ENCODE measurements around the gene UBE2Q2.

Gene UBE2Q2

DNA sequence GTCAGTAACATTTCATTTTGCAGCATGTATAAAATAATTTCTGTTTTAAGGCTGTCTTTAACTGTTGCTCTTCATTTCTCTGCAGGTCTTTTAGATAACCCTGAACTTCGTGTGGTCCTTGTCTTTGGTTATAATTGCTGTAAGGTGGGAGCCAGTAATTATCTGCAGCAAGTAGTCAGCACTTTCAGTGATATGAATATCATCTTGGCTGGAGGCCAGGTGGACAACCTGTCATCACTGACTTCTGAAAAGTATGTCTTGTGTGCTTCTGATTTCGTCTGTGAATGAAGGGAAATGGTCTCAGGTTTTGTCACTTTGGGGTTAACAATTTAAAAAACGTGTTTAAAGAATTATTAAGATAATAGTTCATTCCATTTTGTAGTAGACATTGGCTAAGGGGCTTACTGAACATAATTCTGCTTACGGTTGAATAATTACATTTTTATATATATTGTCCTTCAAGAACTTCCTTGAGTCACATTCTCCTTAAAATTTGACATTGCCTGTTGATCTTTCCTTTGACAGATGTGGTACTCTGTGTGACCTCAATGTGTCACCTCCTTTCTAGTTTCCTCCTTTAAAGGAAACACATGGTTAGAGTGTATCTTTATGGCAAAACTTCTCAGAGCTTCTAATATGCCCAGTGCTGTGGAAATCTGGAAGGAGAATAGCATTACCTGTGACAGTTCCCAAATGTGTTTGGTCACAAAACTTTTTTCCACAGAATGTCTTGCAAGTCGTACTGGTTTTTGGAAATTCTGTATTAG lies 86.7 kb downstream of the UBE2Q2 start:
- Histone ChIP-seq H4K91ac (ENCODE audit: low read depth, low read length) (no peak overlapping the region), H3K79me2 (ENCODE audit: control insufficient read depth, insufficient read depth, low read length, poor library complexity) (peaks cover 2% of the 10 kb centered on the region), H3K27me3 (ENCODE audit: insufficient read depth, low read length) (no peaks in the 10 kb centered on the region), H3K9me3 (ENCODE audit: insufficient read depth, low read depth, low read length) (no peaks in the 10 kb centered on the region), H3K36me3 (ENCODE audit: control insufficient read depth in 1 of 2, insufficient read depth in 2 of 2, low read length in 2 of 2) (peaks cover 3 to 13% of the 10 kb centered on the region in 2 experiments), H3K4ac (ENCODE audit: low read depth, low read length) (no peak overlapping the region), H3K4me2 (ENCODE audit: low read length) (no peak overlapping the region), H3K9ac (ENCODE audit: low read length) (no peak overlapping the region), H3K27ac (ENCODE audit: low read depth, low read length) (no peak overlapping the region), H3K4me1 (ENCODE audit: control insufficient read depth in 1 of 2, insufficient read depth in 2 of 2, low read length in 2 of 2) (no peaks in the 10 kb centered on the region), H2BK5ac (ENCODE audit: low read depth, low read length, poor library complexity) (no peak overlapping the region), H3K4me3 (ENCODE audit: low read depth, low read length) (no peak overlapping the region), H4K8ac (ENCODE audit: low read depth, low read length) (no peak overlapping the region), H3K79me1 (ENCODE audit: low read length) (no peaks in the 10 kb centered on the region), H2BK120ac (ENCODE audit: insufficient read depth, low read length, poor library complexity) (no peak overlapping the region), H2AK5ac (ENCODE audit: low read length) (no peak overlapping the region), H4K12ac (ENCODE audit: low read depth, low read length) (no peak overlapping the region), H2AFZ (ENCODE audit: insufficient read depth, low read length, poor library complexity) (no peak overlapping the region), H3K14ac (ENCODE audit: low read length) (no peak overlapping the region), H3K23ac (ENCODE audit: low read length) (no peak overlapping the region), H3K18ac (ENCODE audit: low read length) (no peak overlapping the region), H2BK12ac (ENCODE audit: low read length) (no peak overlapping the region)
- WGBS (ENCODE audit: extremely low coverage, insufficient coverage, insufficient read length): no CpG with 5 or more reads among the region's 5 CpGs
- no peak for DNase-seq

DNA sequence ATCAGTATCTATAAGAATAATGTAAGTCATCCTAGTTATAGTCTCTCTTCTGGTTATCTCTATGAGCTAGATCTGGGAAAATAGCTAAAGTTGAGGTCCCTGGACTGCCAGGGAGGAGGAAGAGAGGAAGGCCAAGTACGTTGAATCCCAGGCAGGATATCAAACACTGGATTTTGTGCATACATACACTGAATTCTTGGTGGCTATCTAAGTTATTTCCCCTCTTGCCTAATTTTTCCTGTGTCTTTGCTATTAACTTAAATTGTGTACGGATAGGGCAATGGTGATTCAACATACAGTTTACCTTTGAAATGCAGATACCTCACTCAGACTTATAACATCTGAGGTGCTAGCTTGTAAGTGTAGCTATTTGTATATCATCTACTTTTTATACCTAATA lies 87.6 kb downstream of the UBE2Q2 start:
- Histone ChIP-seq H3K27me3 (ENCODE audit: insufficient read depth, low read length) (no peaks in the 10 kb centered on the region), H2BK5ac (ENCODE audit: low read depth, low read length, poor library complexity) (no peak overlapping the region), H3K23ac (ENCODE audit: low read length) (no peak overlapping the region), H3K27ac (ENCODE audit: low read depth, low read length) (no peak overlapping the region), H2AFZ (ENCODE audit: insufficient read depth, low read length, poor library complexity) (no peak overlapping the region), H2BK12ac (ENCODE audit: low read length) (no peak overlapping the region), H3K9me3 (ENCODE audit: insufficient read depth, low read depth, low read length) (no peaks in the 10 kb centered on the region), H3K79me1 (ENCODE audit: low read length) (no peaks in the 10 kb centered on the region), H2BK120ac (ENCODE audit: insufficient read depth, low read length, poor library complexity) (no peak overlapping the region), H3K4me3 (ENCODE audit: low read depth, low read length) (no peak overlapping the region), H3K4me1 (ENCODE audit: control insufficient read depth in 1 of 2, insufficient read depth in 2 of 2, low read length in 2 of 2) (no peaks in the 10 kb centered on the region), H4K12ac (ENCODE audit: low read depth, low read length) (no peak overlapping the region), H4K91ac (ENCODE audit: low read depth, low read length) (no peak overlapping the region), H3K4me2 (ENCODE audit: low read length) (no peak overlapping the region), H3K36me3 (ENCODE audit: control insufficient read depth in 1 of 2, insufficient read depth in 2 of 2, low read length in 2 of 2) (peaks cover 3 to 13% of the 10 kb centered on the region in 2 experiments), H3K14ac (ENCODE audit: low read length) (no peak overlapping the region), H3K79me2 (ENCODE audit: control insufficient read depth, insufficient read depth, low read length, poor library complexity) (peaks cover 2% of the 10 kb centered on the region), H4K8ac (ENCODE audit: low read depth, low read length) (no peak overlapping the region), H3K9ac (ENCODE audit: low read length) (no peak overlapping the region), H3K4ac (ENCODE audit: low read depth, low read length) (no peak overlapping the region), H2AK5ac (ENCODE audit: low read length) (no peak overlapping the region), H3K18ac (ENCODE audit: low read length) (no peak overlapping the region)
- peak in 1 of 2 donors; percentile 34 for DNase-seq
- no CpG with 5 or more reads among the region's 2 CpGs for WGBS (ENCODE audit: extremely low coverage, insufficient coverage, insufficient read length)

DNA sequence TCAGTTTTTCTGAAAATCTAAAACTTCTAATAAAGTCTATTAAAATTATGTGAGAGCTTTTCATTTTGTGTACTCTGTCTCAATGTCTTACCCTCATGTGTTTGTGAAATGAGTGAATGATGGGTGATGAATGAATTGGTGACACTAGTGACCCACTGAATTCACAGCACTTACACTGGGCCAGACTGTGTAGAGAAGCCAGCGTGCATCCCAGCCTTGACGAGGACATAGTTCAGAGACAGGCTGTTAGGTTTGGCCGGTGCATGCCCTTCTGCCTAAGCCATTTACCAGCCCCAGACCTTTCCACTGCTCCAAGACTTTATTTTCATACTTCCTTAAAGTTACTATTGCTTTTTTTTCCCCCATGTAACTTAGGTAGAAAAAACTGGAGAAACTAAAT lies 99.2 kb downstream of the UBE2Q2 start:
- no peak overlapping the region for H3K23ac ChIP-seq (ENCODE audit: low read length)
- H3K4me2 ChIP-seq (ENCODE audit: low read length): no peak overlapping the region
- DNase-seq: no peak
- H2BK120ac ChIP-seq (ENCODE audit: insufficient read depth, low read length, poor library complexity): no peak overlapping the region
- H3K9ac ChIP-seq (ENCODE audit: low read length): no peak overlapping the region
- H3K4me3 ChIP-seq (ENCODE audit: low read depth, low read length): no peak overlapping the region
- H3K27me3 ChIP-seq (ENCODE audit: insufficient read depth, low read length): no peaks in the 10 kb centered on the region
- no peak overlapping the region for H2AFZ ChIP-seq (ENCODE audit: insufficient read depth, low read length, poor library complexity)
- no peak overlapping the region for H2AK5ac ChIP-seq (ENCODE audit: low read length)
- no peaks in the 10 kb centered on the region for H3K79me1 ChIP-seq (ENCODE audit: low read length)
- H3K18ac ChIP-seq (ENCODE audit: low read length): no peak overlapping the region
- no peak overlapping the region for H3K4ac ChIP-seq (ENCODE audit: low read depth, low read length)
- H3K79me2 ChIP-seq (ENCODE audit: control insufficient read depth, insufficient read depth, low read length, poor library complexity): no peaks in the 10 kb centered on the region
- no peak overlapping the region for H2BK5ac ChIP-seq (ENCODE audit: low read depth, low read length, poor library complexity)
- H4K91ac ChIP-seq (ENCODE audit: low read depth, low read length): no peak overlapping the region
- peaks cover 0 to 5% of the 10 kb centered on the region in 2 experiments for H3K36me3 ChIP-seq (ENCODE audit: control insufficient read depth in 1 of 2, insufficient read depth in 2 of 2, low read length in 2 of 2)
- WGBS (ENCODE audit: extremely low coverage, insufficient coverage, insufficient read length): no CpG with 5 or more reads among the region's 3 CpGs
- H2BK12ac ChIP-seq (ENCODE audit: low read length): no peak overlapping the region
- H3K4me1 ChIP-seq (ENCODE audit: control insufficient read depth in 1 of 2, insufficient read depth in 2 of 2, low read length in 2 of 2): no peaks in the 10 kb centered on the region
- H4K8ac ChIP-seq (ENCODE audit: low read depth, low read length): no peak overlapping the region
- no peak overlapping the region for H3K27ac ChIP-seq (ENCODE audit: low read depth, low read length)
- H4K12ac ChIP-seq (ENCODE audit: low read depth, low read length): no peak overlapping the region
- H3K14ac ChIP-seq (ENCODE audit: low read length): no peak overlapping the region
- no peaks in the 10 kb centered on the region for H3K9me3 ChIP-seq (ENCODE audit: insufficient read depth, low read depth, low read length)

DNA sequence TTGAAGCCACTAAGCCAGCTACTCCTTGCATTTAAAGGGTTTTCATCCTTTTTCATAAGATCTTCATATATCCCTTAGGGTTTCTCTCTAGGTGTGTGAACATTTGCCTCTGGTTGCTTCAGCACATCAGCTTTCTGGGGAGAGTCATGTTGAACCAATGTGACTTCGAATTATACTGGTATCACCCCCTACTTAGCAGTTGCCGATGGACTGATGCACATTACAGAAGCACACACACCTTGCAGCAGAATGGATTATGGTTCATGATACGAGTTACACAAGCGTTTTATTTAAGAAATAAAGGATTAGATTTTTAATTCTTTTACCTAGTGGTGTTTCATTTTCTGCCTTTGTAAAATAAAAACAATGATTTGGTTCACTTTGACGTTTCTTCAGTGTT lies 100.0 kb downstream of the UBE2Q2 start:
- Histone ChIP-seq H3K23ac (ENCODE audit: low read length) (no peak overlapping the region), H4K91ac (ENCODE audit: low read depth, low read length) (no peak overlapping the region), H3K4me2 (ENCODE audit: low read length) (no peak overlapping the region), H3K18ac (ENCODE audit: low read length) (no peak overlapping the region), H3K4me3 (ENCODE audit: low read depth, low read length) (no peak overlapping the region), H2BK5ac (ENCODE audit: low read depth, low read length, poor library complexity) (no peak overlapping the region), H3K9me3 (ENCODE audit: insufficient read depth, low read depth, low read length) (no peaks in the 10 kb centered on the region), H2AK5ac (ENCODE audit: low read length) (no peak overlapping the region), H2BK12ac (ENCODE audit: low read length) (no peak overlapping the region), H2AFZ (ENCODE audit: insufficient read depth, low read length, poor library complexity) (no peak overlapping the region), H3K27me3 (ENCODE audit: insufficient read depth, low read length) (no peaks in the 10 kb centered on the region), H3K27ac (ENCODE audit: low read depth, low read length) (no peak overlapping the region), H4K12ac (ENCODE audit: low read depth, low read length) (no peak overlapping the region), H3K9ac (ENCODE audit: low read length) (no peak overlapping the region), H3K4me1 (ENCODE audit: control insufficient read depth in 1 of 2, insufficient read depth in 2 of 2, low read length in 2 of 2) (no peaks in the 10 kb centered on the region), H3K79me2 (ENCODE audit: control insufficient read depth, insufficient read depth, low read length, poor library complexity) (no peaks in the 10 kb centered on the region), H4K8ac (ENCODE audit: low read depth, low read length) (no peak overlapping the region), H3K14ac (ENCODE audit: low read length) (no peak overlapping the region), H3K4ac (ENCODE audit: low read depth, low read length) (no peak overlapping the region), H3K79me1 (ENCODE audit: low read length) (no peaks in the 10 kb centered on the region), H3K36me3 (ENCODE audit: control insufficient read depth in 1 of 2, insufficient read depth in 2 of 2, low read length in 2 of 2) (no peaks in the 10 kb centered on the region), H2BK120ac (ENCODE audit: insufficient read depth, low read length, poor library complexity) (no peak overlapping the region)
- WGBS (ENCODE audit: extremely low coverage, insufficient coverage, insufficient read length): no CpG with 5 or more reads among the region's 5 CpGs
- no peak for DNase-seq
